Measurements from ENCODE around the gene ENPP3.

The ENPP3 gene

GRCh38 chr6:131765081-131765803, 128.1 kb downstream of the ENPP3 start:
- H3K4me1 ChIP-seq (ENCODE audit: insufficient read depth, poor library complexity, severe bottlenecking), result no peaks in the 10 kb centered on the region
- no peak for TF ChIP-seq CTCF (IDR thresholded peaks at IDR 0.05; ENCODE audit: poor library complexity, severe bottlenecking)
- DNase-seq (ENCODE audit: low spot score), result no peak
- H3K9me3 ChIP-seq (ENCODE audit: severe bottlenecking), result no peaks in the 10 kb centered on the region
- no peak overlapping the region for H3K4me3 ChIP-seq (ENCODE audit: severe bottlenecking)
- no peak overlapping the region for H3K27ac ChIP-seq (ENCODE audit: poor library complexity, severe bottlenecking)
- H3K27me3 ChIP-seq (ENCODE audit: insufficient read depth, poor library complexity, severe bottlenecking), result no peaks in the 10 kb centered on the region
- ATAC-seq (ENCODE audit: low read depth), result no peak
- no peaks in the 10 kb centered on the region for H3K36me3 ChIP-seq (ENCODE audit: low read depth)

- no peak overlapping the region for H3K4me3 ChIP-seq (ENCODE audit: severe bottlenecking)
- H3K27ac ChIP-seq (ENCODE audit: poor library complexity, severe bottlenecking), result no peak overlapping the region
- no peaks in the 10 kb centered on the region for H3K9me3 ChIP-seq (ENCODE audit: severe bottlenecking)
- TF ChIP-seq CTCF (IDR thresholded peaks at IDR 0.05; ENCODE audit: poor library complexity, severe bottlenecking), result no peak
- no peaks in the 10 kb centered on the region for H3K36me3 ChIP-seq (ENCODE audit: low read depth)
- H3K27me3 ChIP-seq (ENCODE audit: insufficient read depth, poor library complexity, severe bottlenecking), result no peaks in the 10 kb centered on the region
- no peaks in the 10 kb centered on the region for H3K4me1 ChIP-seq (ENCODE audit: insufficient read depth, poor library complexity, severe bottlenecking)
- ATAC-seq (ENCODE audit: low read depth) (no peak), DNase-seq (ENCODE audit: low spot score) (no peak)
These were observed 128.7 kb downstream of the ENPP3 start for GRCh38 chr6:131765804-131766135.

GRCh38 chr6:131766631-131767030, 129.5 kb downstream of the ENPP3 start:
- ATAC-seq (ENCODE audit: low read depth), result no peak
- Histone ChIP-seq H3K4me1 (ENCODE audit: insufficient read depth, poor library complexity, severe bottlenecking) (no peaks in the 10 kb centered on the region), H3K4me3 (ENCODE audit: severe bottlenecking) (no peak overlapping the region), H3K27me3 (ENCODE audit: insufficient read depth, poor library complexity, severe bottlenecking) (no peaks in the 10 kb centered on the region), H3K36me3 (ENCODE audit: low read depth) (no peaks in the 10 kb centered on the region), H3K27ac (ENCODE audit: poor library complexity, severe bottlenecking) (no peak overlapping the region), H3K9me3 (ENCODE audit: severe bottlenecking) (no peaks in the 10 kb centered on the region)
- DNase-seq (ENCODE audit: low spot score), result no peak
- TF ChIP-seq CTCF (IDR thresholded peaks at IDR 0.05; ENCODE audit: poor library complexity, severe bottlenecking), result no peak

- no peak overlapping the region for H3K4me3 ChIP-seq (ENCODE audit: severe bottlenecking)
- no peak overlapping the region for H3K27ac ChIP-seq (ENCODE audit: poor library complexity, severe bottlenecking)
- no peak for TF ChIP-seq CTCF (IDR thresholded peaks at IDR 0.05; ENCODE audit: poor library complexity, severe bottlenecking)
- H3K36me3 ChIP-seq (ENCODE audit: low read depth), result no peaks in the 10 kb centered on the region
- H3K27me3 ChIP-seq (ENCODE audit: insufficient read depth, poor library complexity, severe bottlenecking), result no peaks in the 10 kb centered on the region
- DNase-seq (ENCODE audit: low spot score) (no peak), ATAC-seq (ENCODE audit: low read depth) (no peak)
- no peaks in the 10 kb centered on the region for H3K4me1 ChIP-seq (ENCODE audit: insufficient read depth, poor library complexity, severe bottlenecking)
- no peaks in the 10 kb centered on the region for H3K9me3 ChIP-seq (ENCODE audit: severe bottlenecking)
These were observed 131.9 kb downstream of the ENPP3 start for GRCh38 chr6:131768964-131769363.

GRCh38 chr6:131769385-131770141, 132.5 kb downstream of the ENPP3 start:
- H3K36me3 ChIP-seq (ENCODE audit: low read depth), result no peaks in the 10 kb centered on the region
- DNase-seq (ENCODE audit: low spot score) (no peak), ATAC-seq (ENCODE audit: low read depth) (no peak)
- H3K27me3 ChIP-seq (ENCODE audit: insufficient read depth, poor library complexity, severe bottlenecking), result no peaks in the 10 kb centered on the region
- TF ChIP-seq CTCF (IDR thresholded peaks at IDR 0.05; ENCODE audit: poor library complexity, severe bottlenecking), result no peak
- H3K27ac ChIP-seq (ENCODE audit: poor library complexity, severe bottlenecking), result no peak overlapping the region
- H3K4me3 ChIP-seq (ENCODE audit: severe bottlenecking), result no peak overlapping the region
- H3K4me1 ChIP-seq (ENCODE audit: insufficient read depth, poor library complexity, severe bottlenecking), result no peaks in the 10 kb centered on the region
- H3K9me3 ChIP-seq (ENCODE audit: severe bottlenecking), result no peaks in the 10 kb centered on the region
